NCI-H1092 treated with DMSO at 0.1 percent for 48 hours (cell line): ENCODE data around the gene FANCE.

Source experiments
- DNase-seq: peaks from one replicate; lab custom pipeline; 2025; lab: John Stamatoyannopoulos, UW

Gene FANCE

GRCh38 chr6:35468181-35468979 is 16.2 kb downstream of the FANCE start, which contains the start of gene RPL10A:
TSS of gene RPL10A (plus strand) at chr6:35468401. CDS start at chr6:35468435, 34 bp downstream.
- peak; percentile 92 for DNase-seq

GRCh38 chr6:35468980-35469750 is 17.0 kb downstream of the FANCE start:
- no peak for DNase-seq

- DNase-seq = no peak
Observed at GRCh38 chr6:35469751-35470662, 17.9 kb downstream of the FANCE start.

- no peak for DNase-seq
Observed at GRCh38 chr6:35470663-35471120, 18.6 kb downstream of the FANCE start.

- no peak for DNase-seq
Observed at GRCh38 chr6:35471836-35472345, 19.8 kb downstream of the FANCE start.

GRCh38 chr6:35473075-35473849 is 21.1 kb downstream of the FANCE start:
- DNase-seq = no peak

- DNase-seq = no peak
Observed at GRCh38 chr6:35473850-35474130, 21.7 kb downstream of the FANCE start.

- DNase-seq = no peak
Observed at GRCh38 chr6:35474131-35474941, 22.2 kb downstream of the FANCE start.

GRCh38 chr6:35474942-35475570 is 22.9 kb downstream of the FANCE start:
- no peak for DNase-seq

- no peak for DNase-seq
Observed at GRCh38 chr6:35475573-35475972, 23.4 kb downstream of the FANCE start.

- DNase-seq = no peak
Observed at GRCh38 chr6:35476004-35476403, 23.9 kb downstream of the FANCE start.

GRCh38 chr6:35477028-35477427 is 24.9 kb downstream of the FANCE start:
- no peak for DNase-seq

- peak; percentile 20 for DNase-seq
Observed at GRCh38 chr6:35477551-35478179, 25.5 kb downstream of the FANCE start.

- no peak for DNase-seq
Observed at GRCh38 chr6:35478259-35478658, 26.1 kb downstream of the FANCE start.

- no peak for DNase-seq
Observed at GRCh38 chr6:35480176-35480575, 28.0 kb downstream of the FANCE start.

- DNase-seq = no peak
Observed at GRCh38 chr6:35481226-35481625, 29.1 kb downstream of the FANCE start.

GRCh38 chr6:35483062-35483461 is 30.9 kb downstream of the FANCE start:
- DNase-seq = no peak

- DNase-seq = no peak
Observed at GRCh38 chr6:35483490-35483889, 31.4 kb downstream of the FANCE start.

GRCh38 chr6:35483893-35484645 is 31.9 kb downstream of the FANCE start:
- DNase-seq = no peak
